ENCODE data around the gene DCAF17. TPM values are rescaled to one million over a fixed set of nuclear protein-coding genes. Genes with fewer than 3 reads are reported as not detected.

Gene DCAF17
- total RNA-seq, 1 donor from 2014 or later, result 11.3 TPM

- Histone ChIP-seq H3K27ac (no peak overlapping the region), H3K27me3 (no peaks in the 10 kb centered on the region), H3K4me1 (no peaks in the 10 kb centered on the region), H3K9me3 (no peaks in the 10 kb centered on the region), H3K36me3 (peaks cover 44% of the 10 kb centered on the region), H3K4me3 (no peak overlapping the region)
- no peak for TF ChIP-seq CTCF (IDR thresholded peaks at IDR 0.05)
- intact Hi-C loops (cut with DNase I), result no loop called here
- DNase-seq (no peak), ATAC-seq (no peak)
Observed at GRCh38 chr2:171469176-171469575, 35.1 kb downstream of the DCAF17 start.

- no peak for ATAC-seq
- intact Hi-C loops (cut with DNase I), result no loop called here
- H3K27ac ChIP-seq, result no peak overlapping the region
- no peak overlapping the region for H3K4me3 ChIP-seq
- TF ChIP-seq CTCF (IDR thresholded peaks at IDR 0.05), result no peak
- no peaks in the 10 kb centered on the region for H3K9me3 ChIP-seq
- no peaks in the 10 kb centered on the region for H3K4me1 ChIP-seq
- DNase-seq, result no peak
- H3K27me3 ChIP-seq, result no peaks in the 10 kb centered on the region
- peaks cover 53% of the 10 kb centered on the region for H3K36me3 ChIP-seq
Observed at GRCh38 chr2:171470129-171470528, 36.1 kb downstream of the DCAF17 start.

- intact Hi-C loops (cut with DNase I), result no loop called here
- no peaks in the 10 kb centered on the region for H3K4me1 ChIP-seq
- no peak for TF ChIP-seq CTCF (IDR thresholded peaks at IDR 0.05)
- no peak overlapping the region for H3K4me3 ChIP-seq
- no peaks in the 10 kb centered on the region for H3K9me3 ChIP-seq
- DNase-seq, result no peak
- H3K36me3 ChIP-seq, result peaks cover 39% of the 10 kb centered on the region
- ATAC-seq, result no peak
- H3K27ac ChIP-seq, result no peak overlapping the region
- H3K27me3 ChIP-seq, result no peaks in the 10 kb centered on the region
Observed at GRCh38 chr2:171475979-171476378, 42.0 kb downstream of the DCAF17 start.

GRCh38 chr2:171478345-171478744 lies 44.3 kb downstream of the DCAF17 start:
- Histone ChIP-seq H3K4me1 (no peaks in the 10 kb centered on the region), H3K9me3 (no peaks in the 10 kb centered on the region), H3K4me3 (no peak overlapping the region), H3K36me3 (peaks cover 28% of the 10 kb centered on the region), H3K27me3 (no peaks in the 10 kb centered on the region), H3K27ac (no peak overlapping the region)
- DNase-seq, result no peak
- intact Hi-C loops (cut with DNase I), result no loop called here
- no peak for TF ChIP-seq CTCF (IDR thresholded peaks at IDR 0.05)
- no peak for ATAC-seq

GRCh38 chr2:171479154-171479814 lies 45.3 kb downstream of the DCAF17 start:
- intact Hi-C loops (cut with DNase I), result no loop called here
- no peaks in the 10 kb centered on the region for H3K4me1 ChIP-seq
- peaks cover 22% of the 10 kb centered on the region for H3K36me3 ChIP-seq

More at GRCh38 chr2:171479154-171479814, 45.3 kb downstream of the DCAF17 start:
- ATAC-seq, result no peak
- TF ChIP-seq CTCF (IDR thresholded peaks at IDR 0.05), result no peak
- Histone ChIP-seq H3K27ac (no peak overlapping the region), H3K4me3 (no peak overlapping the region), H3K27me3 (no peaks in the 10 kb centered on the region), H3K9me3 (no peaks in the 10 kb centered on the region)
- no peak for DNase-seq
